AG04450 (cell line): ENCODE data around the gene PRR36. TPM values are rescaled to one million over a fixed set of nuclear protein-coding genes. Genes with fewer than 3 reads are reported as not detected.

Experiments used
- CTCF ChIA-PET: fragments of 300-600, 350-600 bp; formaldehyde crosslinking; extraction: SDS; loops from one replicate; lab custom pipeline; 2022; ENCODE audit warnings: antibody characterized with exemption, inconsistent platforms; lab: Charles Lee
- POLR2A ChIA-PET: fragments of 350-600 bp; formaldehyde crosslinking; extraction: SDS; loops from one replicate; lab custom pipeline; 2021; ENCODE audit warnings: antibody characterized with exemption, inconsistent platforms; lab: Yijun Ruan, JAX
- DNase-seq: peaks from one replicate; pipeline ENCODE4 v3.0.0-alpha.2; 2011; ENCODE audit warnings: low read depth, low spot score
- H3K27ac ChIP-seq: one replicate; pipeline ENCODE4 v1.5.1; 2012; ENCODE audit warnings: low read depth, low read length, control low read depth
- H3K27me3 ChIP-seq: one replicate; pipeline ENCODE4 v1.6.0; 2012; ENCODE audit warnings: low read length; ENCODE audit not compliant: control insufficient read depth, insufficient read depth
- H3K4me3 ChIP-seq: 2 replicates; pipeline ENCODE4 v1.5.1; 2011; ENCODE audit warnings: mild to moderate bottlenecking, low read depth, low read length, control low read depth
- H3K9me3 ChIP-seq: 2 replicates; pipeline ENCODE4 v1.5.1; 2012; ENCODE audit warnings: low read length; ENCODE audit not compliant: control insufficient read depth, insufficient read depth
- CTCF ChIP-seq: IDR thresholded peaks from 2 replicates; pipeline ENCODE4 v1.5.1; 2011; ENCODE audit warnings: low read depth, low read length, control low read depth, inconsistent platforms
- polyA plus RNA-seq: library from polyadenylated mRNA; depleted of rRNA; stranded (reverse); fragments of >200 nt; gene quantifications from 2 replicates; pipeline ENCODE4 v1.2.3, GENCODE V29; 2011

Gene PRR36
- polyA plus RNA-seq, 1 experiment: not detected

- peaks cover 8% of the 10 kb centered on the region for H3K27me3 ChIP-seq
- no peak for DNase-seq
- TF ChIP-seq CTCF: no peak
- no peak overlapping the region for H3K4me3 ChIP-seq
- ChIA-PET POLR2A (interaction anchor here (1.4 kb wide), 1 partner anchor 10 kb away, joined by 4 read pairs; no protein-coding TSS in a partner anchor), CTCF (no interaction called here)
- H3K27ac ChIP-seq: no peak overlapping the region
- H3K9me3 ChIP-seq: peaks cover 4% of the 10 kb centered on the region; the same call in 1 of the 2 replicates
Measured at GRCh38 chr19:7866399-7867091, 7.6 kb downstream of the PRR36 start.

DNA sequence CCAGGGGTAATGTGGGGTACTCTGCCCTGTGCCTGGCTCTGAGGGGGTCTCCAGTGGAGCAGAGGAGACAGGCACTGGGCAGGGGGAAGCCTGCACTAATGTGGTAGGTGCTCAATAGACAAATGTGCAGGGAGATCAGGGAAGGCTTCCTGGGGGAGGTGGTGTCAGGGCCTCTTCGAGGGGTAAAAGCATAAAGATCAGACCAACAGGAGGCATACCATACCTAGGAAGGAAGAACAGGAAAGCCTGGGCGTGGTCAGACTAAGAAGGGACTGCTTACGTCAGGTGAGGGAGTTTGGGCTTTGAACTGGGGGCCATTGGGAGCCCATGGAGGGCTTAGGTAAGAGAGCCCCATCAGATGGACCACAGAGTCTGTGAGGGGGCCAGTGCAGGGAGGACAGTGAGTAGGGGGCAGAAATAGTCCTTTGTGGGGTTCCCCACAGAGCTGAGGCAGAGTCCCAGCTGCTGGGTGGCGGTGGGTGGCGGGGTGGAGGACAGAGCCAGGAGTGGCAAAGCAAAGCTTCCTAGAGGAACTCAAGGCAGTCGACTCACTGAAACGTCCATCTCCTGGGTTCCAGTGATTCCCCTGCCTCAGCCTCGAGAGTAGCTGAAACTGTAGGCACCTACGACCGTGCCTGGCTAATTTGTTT, 8.8 kb downstream of the PRR36 start:
- peaks cover 8% of the 10 kb centered on the region for H3K27me3 ChIP-seq
- H3K9me3 ChIP-seq: peaks cover 4% of the 10 kb centered on the region; the same call in 1 of the 2 replicates
- no peak overlapping the region for H3K27ac ChIP-seq
- POLR2A ChIA-PET: interaction anchor here (0.6 to 1.4 kb wide), 2 partner anchors 8 to 14 kb away, joined by 3 to 4 read pairs; no protein-coding TSS in a partner anchor
- DNase-seq: no peak
- H3K4me3 ChIP-seq: no peak overlapping the region
- no peak for TF ChIP-seq CTCF
- CTCF ChIA-PET: no interaction called here

GRCh38 chr19:7864690-7865074, 9.5 kb downstream of the PRR36 start:
- Histone ChIP-seq H3K9me3 (peaks cover 4% of the 10 kb centered on the region; the same call in 1 of the 2 replicates), H3K4me3 (no peak overlapping the region), H3K27me3 (peaks cover 8% of the 10 kb centered on the region), H3K27ac (no peak overlapping the region)
- no peak for DNase-seq
- ChIA-PET CTCF (no interaction called here), POLR2A (no interaction called here)
- no peak for TF ChIP-seq CTCF

DNA sequence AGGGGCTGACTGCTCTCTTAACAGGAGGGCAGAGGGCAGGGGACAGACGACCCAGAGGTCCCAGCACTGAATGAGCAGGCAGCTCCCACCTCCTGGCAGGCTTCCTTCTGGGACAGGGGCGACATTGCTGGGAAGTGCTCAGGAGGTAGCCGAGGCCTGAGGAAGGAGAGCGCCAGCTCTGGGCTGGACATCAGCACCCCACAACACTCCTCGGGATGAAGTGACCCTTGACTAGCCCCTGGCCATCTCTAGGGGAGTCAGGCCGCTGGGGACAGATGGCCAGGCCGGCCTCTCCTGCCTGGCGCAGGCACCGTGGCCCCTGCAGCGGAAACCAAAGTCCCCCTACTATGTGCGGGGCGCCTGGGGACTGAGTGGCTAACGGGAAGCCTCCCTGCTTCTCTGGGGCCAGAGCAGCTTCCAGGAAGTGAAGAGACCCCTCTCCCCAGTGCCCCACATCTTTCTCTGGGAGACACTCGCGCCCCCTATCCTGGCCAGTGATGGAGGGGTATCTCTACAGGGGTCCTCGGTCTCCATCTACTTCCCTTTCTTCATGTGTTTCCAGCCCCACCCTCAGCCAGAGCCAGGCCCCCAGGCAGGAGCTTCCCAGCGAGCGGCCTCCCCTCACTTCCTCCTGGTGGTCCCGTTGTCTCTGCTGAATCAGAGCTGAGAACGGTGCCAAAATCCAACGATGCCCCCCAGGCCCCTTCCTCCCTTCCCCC, 10.1 kb downstream of the PRR36 start:
- H3K4me3 ChIP-seq: no peak overlapping the region
- TF ChIP-seq CTCF: no peak
- peaks cover 8% of the 10 kb centered on the region for H3K27me3 ChIP-seq
- POLR2A ChIA-PET: interaction anchor here (0.6 kb wide), 1 partner anchor 639 kb away, joined by 3 read pairs; the partner anchor contains the start of gene PRAM1
- CTCF ChIA-PET: no interaction called here
- DNase-seq: no peak
- no peak overlapping the region for H3K27ac ChIP-seq
- peaks cover 4% of the 10 kb centered on the region; the same call in 1 of the 2 replicates for H3K9me3 ChIP-seq
